ENCODE data around the gene PTPN13. TPM values are rescaled to one million over a fixed set of nuclear protein-coding genes. Genes with fewer than 3 reads are reported as not detected.

Gene PTPN13
- total RNA-seq, 3 donors from 2014 or later: 36.3 to 49.6 (median 41.3) TPM

DNA sequence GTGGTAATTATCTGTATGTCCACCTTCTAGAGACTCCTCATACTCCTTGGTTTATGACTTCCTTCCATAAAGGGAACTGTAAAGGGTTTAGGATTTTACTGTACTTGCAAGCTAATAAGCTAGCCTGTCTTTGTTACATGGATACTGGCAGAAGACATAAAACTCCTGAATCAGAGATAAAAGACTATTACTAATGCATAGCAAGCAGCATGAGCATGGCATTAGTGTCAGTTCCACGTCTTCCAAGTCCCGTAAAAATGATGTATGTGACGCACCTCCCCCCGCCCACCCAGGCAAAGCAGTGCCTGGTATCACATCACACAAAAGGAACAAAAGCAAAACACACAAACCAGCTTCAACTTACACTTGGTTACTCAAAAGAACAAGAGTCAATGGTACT, 184.1 kb downstream of the PTPN13 start:
- Histone ChIP-seq H3K9me3 (no peaks in the 10 kb centered on the region), H3K4me1 (no peaks in the 10 kb centered on the region), H3K27ac (no peak overlapping the region), H3K36me3 (no peaks in the 10 kb centered on the region), H3K27me3 (no peaks in the 10 kb centered on the region), H3K4me3 (no peak overlapping the region)
- no peak for TF ChIP-seq POLR2AphosphoS5 (IDR thresholded peaks at IDR 0.05)
- no peak for TF ChIP-seq POLR2A (IDR thresholded peaks at IDR 0.05)
- TF ChIP-seq, protein P1, sequence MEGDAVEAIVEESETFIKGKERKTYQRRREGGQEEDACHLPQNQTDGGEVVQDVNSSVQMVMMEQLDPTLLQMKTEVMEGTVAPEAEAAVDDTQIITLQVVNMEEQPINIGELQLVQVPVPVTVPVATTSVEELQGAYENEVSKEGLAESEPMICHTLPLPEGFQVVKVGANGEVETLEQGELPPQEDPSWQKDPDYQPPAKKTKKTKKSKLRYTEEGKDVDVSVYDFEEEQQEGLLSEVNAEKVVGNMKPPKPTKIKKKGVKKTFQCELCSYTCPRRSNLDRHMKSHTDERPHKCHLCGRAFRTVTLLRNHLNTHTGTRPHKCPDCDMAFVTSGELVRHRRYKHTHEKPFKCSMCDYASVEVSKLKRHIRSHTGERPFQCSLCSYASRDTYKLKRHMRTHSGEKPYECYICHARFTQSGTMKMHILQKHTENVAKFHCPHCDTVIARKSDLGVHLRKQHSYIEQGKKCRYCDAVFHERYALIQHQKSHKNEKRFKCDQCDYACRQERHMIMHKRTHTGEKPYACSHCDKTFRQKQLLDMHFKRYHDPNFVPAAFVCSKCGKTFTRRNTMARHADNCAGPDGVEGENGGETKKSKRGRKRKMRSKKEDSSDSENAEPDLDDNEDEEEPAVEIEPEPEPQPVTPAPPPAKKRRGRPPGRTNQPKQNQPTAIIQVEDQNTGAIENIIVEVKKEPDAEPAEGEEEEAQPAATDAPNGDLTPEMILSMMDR (IDR thresholded peaks at IDR 0.05): no peak
- DNase-seq (ENCODE audit: low spot score in 2 of 2): no peak
- intact Hi-C loops (cut with DNase I; ENCODE audit: low total_unique reads): no loop called here

- no peak for DNase-seq (ENCODE audit: low spot score in 2 of 2)
- intact Hi-C loops (cut with DNase I; ENCODE audit: low total_unique reads): no loop called here
- Histone ChIP-seq H3K36me3 (no peaks in the 10 kb centered on the region), H3K4me1 (no peaks in the 10 kb centered on the region), H3K9me3 (no peaks in the 10 kb centered on the region), H3K4me3 (no peak overlapping the region), H3K27me3 (no peaks in the 10 kb centered on the region), H3K27ac (no peak overlapping the region)
- TF ChIP-seq, protein P1 (IDR thresholded peaks at IDR 0.05): no peak
- no peak for TF ChIP-seq POLR2AphosphoS5 (IDR thresholded peaks at IDR 0.05)
- TF ChIP-seq POLR2A (IDR thresholded peaks at IDR 0.05): no peak
Measured at GRCh38 chr4:86788826-86789225, 194.7 kb downstream of the PTPN13 start.

- Histone ChIP-seq H3K4me1 (no peaks in the 10 kb centered on the region), H3K27ac (no peak overlapping the region), H3K4me3 (no peak overlapping the region), H3K36me3 (no peaks in the 10 kb centered on the region), H3K9me3 (no peaks in the 10 kb centered on the region), H3K27me3 (no peaks in the 10 kb centered on the region)
- intact Hi-C loops (cut with DNase I; ENCODE audit: low total_unique reads): no loop called here
- TF ChIP-seq POLR2AphosphoS5 (IDR thresholded peaks at IDR 0.05): no peak
- no peak for TF ChIP-seq POLR2A (IDR thresholded peaks at IDR 0.05)
- TF ChIP-seq, protein P1 (IDR thresholded peaks at IDR 0.05): no peak
- DNase-seq (ENCODE audit: low spot score in 2 of 2): no peak
Measured at GRCh38 chr4:86791126-86791525, 197.0 kb downstream of the PTPN13 start.

DNA sequence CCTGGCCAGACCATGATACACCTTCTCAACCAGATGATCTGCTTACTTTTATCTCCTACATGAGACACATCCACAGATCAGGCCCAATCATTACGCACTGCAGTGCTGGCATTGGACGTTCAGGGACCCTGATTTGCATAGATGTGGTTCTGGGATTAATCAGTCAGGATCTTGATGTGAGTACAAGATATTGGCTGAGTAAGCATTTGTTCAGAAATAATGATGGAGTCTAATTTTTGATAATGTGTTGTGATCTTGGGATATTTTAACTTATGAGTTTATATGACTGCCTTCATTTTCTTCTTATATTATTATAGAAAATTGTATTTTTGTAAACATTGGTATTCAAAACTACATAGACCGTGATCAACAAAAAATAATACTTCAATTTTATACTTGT, 215.7 kb downstream of the PTPN13 start:
- no peaks in the 10 kb centered on the region for H3K27me3 ChIP-seq
- no peaks in the 10 kb centered on the region for H3K36me3 ChIP-seq
- H3K4me1 ChIP-seq: no peaks in the 10 kb centered on the region
- H3K27ac ChIP-seq: no peak overlapping the region
- peaks cover 0 to under 1% of the 10 kb centered on the region in 2 donors for H3K9me3 ChIP-seq
- DNase-seq (ENCODE audit: low spot score in 2 of 2): no peak
- no peak overlapping the region for H3K4me3 ChIP-seq
- TF ChIP-seq, protein P1 (IDR thresholded peaks at IDR 0.05): no peak
- intact Hi-C loops (cut with DNase I; ENCODE audit: low total_unique reads): no loop called here

GRCh38 chr4:86810847-86811246, 216.7 kb downstream of the PTPN13 start:
- no peaks in the 10 kb centered on the region for H3K4me1 ChIP-seq
- H3K9me3 ChIP-seq: peaks cover 4 to 10% of the 10 kb centered on the region in 2 donors
- TF ChIP-seq POLR2AphosphoS5 (IDR thresholded peaks at IDR 0.05) (no peak), POLR2A (IDR thresholded peaks at IDR 0.05) (no peak)
- TF ChIP-seq, protein P1 (IDR thresholded peaks at IDR 0.05): no peak
- no peak overlapping the region for H3K27ac ChIP-seq
- no peaks in the 10 kb centered on the region for H3K27me3 ChIP-seq
- no peak for DNase-seq (ENCODE audit: low spot score in 2 of 2)
- intact Hi-C loops (cut with DNase I; ENCODE audit: low total_unique reads): no loop called here
- no peak overlapping the region for H3K4me3 ChIP-seq
- no peaks in the 10 kb centered on the region for H3K36me3 ChIP-seq

Measured in breast epithelium (tissue), 4 donors.